ENCODE measurements around the gene CDH13. TPM values are rescaled to one million over a fixed set of nuclear protein-coding genes. Genes with fewer than 3 reads are reported as not detected.

The CDH13 gene
- total RNA-seq, 1 donor from 2014 or later = 81.1 TPM

- Mint-ChIP-seq H3K4me1 (ENCODE audit: low read depth, unreplicated experiment) (peaks cover 7% of the 10 kb centered on the region), H3K4me3 (ENCODE audit: unreplicated experiment) (no peak overlapping the region), H3K27me3 (ENCODE audit: unreplicated experiment) (peaks cover 6% of the 10 kb centered on the region), H3K36me3 (ENCODE audit: unreplicated experiment) (peaks cover 5% of the 10 kb centered on the region), H3K9me3 (ENCODE audit: unreplicated experiment) (peaks cover 2% of the 10 kb centered on the region), H3K27ac (ENCODE audit: unreplicated experiment) (no peak overlapping the region)
- DNase-seq = no peak
- TF ChIP-seq, protein P1, sequence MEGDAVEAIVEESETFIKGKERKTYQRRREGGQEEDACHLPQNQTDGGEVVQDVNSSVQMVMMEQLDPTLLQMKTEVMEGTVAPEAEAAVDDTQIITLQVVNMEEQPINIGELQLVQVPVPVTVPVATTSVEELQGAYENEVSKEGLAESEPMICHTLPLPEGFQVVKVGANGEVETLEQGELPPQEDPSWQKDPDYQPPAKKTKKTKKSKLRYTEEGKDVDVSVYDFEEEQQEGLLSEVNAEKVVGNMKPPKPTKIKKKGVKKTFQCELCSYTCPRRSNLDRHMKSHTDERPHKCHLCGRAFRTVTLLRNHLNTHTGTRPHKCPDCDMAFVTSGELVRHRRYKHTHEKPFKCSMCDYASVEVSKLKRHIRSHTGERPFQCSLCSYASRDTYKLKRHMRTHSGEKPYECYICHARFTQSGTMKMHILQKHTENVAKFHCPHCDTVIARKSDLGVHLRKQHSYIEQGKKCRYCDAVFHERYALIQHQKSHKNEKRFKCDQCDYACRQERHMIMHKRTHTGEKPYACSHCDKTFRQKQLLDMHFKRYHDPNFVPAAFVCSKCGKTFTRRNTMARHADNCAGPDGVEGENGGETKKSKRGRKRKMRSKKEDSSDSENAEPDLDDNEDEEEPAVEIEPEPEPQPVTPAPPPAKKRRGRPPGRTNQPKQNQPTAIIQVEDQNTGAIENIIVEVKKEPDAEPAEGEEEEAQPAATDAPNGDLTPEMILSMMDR (IDR thresholded peaks at IDR 0.05; ENCODE audit: partially characterized antibody, unreplicated experiment) = no peak
Observed at GRCh38 chr16:83793179-83793578, 1166.4 kb downstream of the CDH13 start.

GRCh38 chr16:83794860-83795554, 1168.2 kb downstream of the CDH13 start:
- no peak overlapping the region for H3K27ac Mint-ChIP-seq (ENCODE audit: unreplicated experiment)
- peaks cover 6% of the 10 kb centered on the region for H3K27me3 Mint-ChIP-seq (ENCODE audit: unreplicated experiment)
- H3K9me3 Mint-ChIP-seq (ENCODE audit: unreplicated experiment) = peaks cover 2% of the 10 kb centered on the region
- DNase-seq = no peak
- no peak overlapping the region for H3K4me3 Mint-ChIP-seq (ENCODE audit: unreplicated experiment)
- peaks cover 7% of the 10 kb centered on the region for H3K4me1 Mint-ChIP-seq (ENCODE audit: low read depth, unreplicated experiment)
- H3K36me3 Mint-ChIP-seq (ENCODE audit: unreplicated experiment) = peaks cover 5% of the 10 kb centered on the region
- TF ChIP-seq, protein P1 (IDR thresholded peaks at IDR 0.05; ENCODE audit: partially characterized antibody, unreplicated experiment) = no peak

GRCh38 chr16:83797013-83797412, 1170.2 kb downstream of the CDH13 start:
- Mint-ChIP-seq H3K27ac (ENCODE audit: unreplicated experiment) (no peak overlapping the region), H3K9me3 (ENCODE audit: unreplicated experiment) (peaks cover 4% of the 10 kb centered on the region), H3K36me3 (ENCODE audit: unreplicated experiment) (peaks cover 5% of the 10 kb centered on the region), H3K4me3 (ENCODE audit: unreplicated experiment) (no peak overlapping the region), H3K4me1 (ENCODE audit: low read depth, unreplicated experiment) (peaks cover 5% of the 10 kb centered on the region), H3K27me3 (ENCODE audit: unreplicated experiment) (peaks cover 6% of the 10 kb centered on the region)
- TF ChIP-seq, protein P1 (IDR thresholded peaks at IDR 0.05; ENCODE audit: partially characterized antibody, unreplicated experiment) = no peak
- no peak for DNase-seq

DNA sequence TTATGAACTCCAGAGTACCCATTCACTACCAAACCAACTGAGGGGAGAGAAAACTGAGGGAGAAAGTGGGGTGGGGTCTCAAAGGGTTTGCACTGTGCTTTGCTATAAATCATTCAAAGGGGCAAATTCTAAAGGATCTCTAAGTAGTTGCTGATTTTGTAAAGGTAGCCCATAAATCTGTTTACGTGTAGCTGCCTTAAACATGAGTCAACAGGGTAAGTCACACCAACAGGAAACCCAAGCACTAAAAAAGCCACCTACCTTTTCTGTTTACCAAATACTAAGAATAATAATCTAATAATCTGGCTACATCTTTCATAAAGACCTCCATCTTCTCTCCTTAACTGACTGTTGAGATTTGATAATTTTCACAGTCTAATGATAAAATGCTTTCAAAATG, 1172.6 kb downstream of the CDH13 start:
- peaks cover 7% of the 10 kb centered on the region for H3K9me3 Mint-ChIP-seq (ENCODE audit: unreplicated experiment)
- H3K27me3 Mint-ChIP-seq (ENCODE audit: unreplicated experiment) = peaks cover 4% of the 10 kb centered on the region
- H3K4me3 Mint-ChIP-seq (ENCODE audit: unreplicated experiment) = no peak overlapping the region
- no peaks in the 10 kb centered on the region for H3K36me3 Mint-ChIP-seq (ENCODE audit: unreplicated experiment)
- no peak overlapping the region for H3K27ac Mint-ChIP-seq (ENCODE audit: unreplicated experiment)
- no peaks in the 10 kb centered on the region for H3K4me1 Mint-ChIP-seq (ENCODE audit: low read depth, unreplicated experiment)
- no peak for DNase-seq
- TF ChIP-seq, protein P1 (IDR thresholded peaks at IDR 0.05; ENCODE audit: partially characterized antibody, unreplicated experiment) = no peak

DNA sequence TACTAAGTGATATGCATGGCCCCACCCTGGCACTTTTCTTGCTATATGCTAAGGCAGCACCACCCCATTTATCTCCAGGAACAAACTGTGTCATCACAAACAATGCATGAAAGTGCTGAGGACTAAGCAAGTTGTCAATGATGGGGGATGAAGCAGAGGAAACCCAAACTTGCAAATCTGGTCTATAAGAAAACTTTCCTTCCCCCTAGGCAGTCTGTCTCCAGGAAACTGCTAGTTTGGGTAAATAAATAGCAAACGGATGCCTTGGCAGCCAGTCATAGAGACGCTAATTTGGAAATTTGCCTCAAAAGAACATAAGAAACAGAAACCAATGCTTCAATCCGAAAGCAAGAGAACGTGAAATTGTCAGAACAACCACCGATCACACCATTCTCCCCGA, 1175.4 kb downstream of the CDH13 start:
- Mint-ChIP-seq H3K9me3 (ENCODE audit: unreplicated experiment) (peaks cover 7% of the 10 kb centered on the region), H3K27me3 (ENCODE audit: unreplicated experiment) (peaks cover 5% of the 10 kb centered on the region), H3K27ac (ENCODE audit: unreplicated experiment) (no peak overlapping the region), H3K4me1 (ENCODE audit: low read depth, unreplicated experiment) (no peaks in the 10 kb centered on the region), H3K36me3 (ENCODE audit: unreplicated experiment) (peaks cover 3% of the 10 kb centered on the region), H3K4me3 (ENCODE audit: unreplicated experiment) (no peak overlapping the region)
- TF ChIP-seq, protein P1 (IDR thresholded peaks at IDR 0.05; ENCODE audit: partially characterized antibody, unreplicated experiment) = no peak
- no peak for DNase-seq
